GM18508 (cell line): ENCODE results near the gene CEBPE.
"Not testable (repeated sequence)": the region's sequence is repeated elsewhere in the genome, so short reads cannot be mapped to it uniquely, and the experiment has no call there.

Source experiments
- ATAC-seq: cut with Tn5 transposase; IDR thresholded peaks from one replicate; pipeline ENCODE4 v1.9.1; 2021; ENCODE audit warnings: moderate number of reproducible peaks; ENCODE audit not compliant: insufficient read depth, unreplicated experiment

The CEBPE gene

DNA sequence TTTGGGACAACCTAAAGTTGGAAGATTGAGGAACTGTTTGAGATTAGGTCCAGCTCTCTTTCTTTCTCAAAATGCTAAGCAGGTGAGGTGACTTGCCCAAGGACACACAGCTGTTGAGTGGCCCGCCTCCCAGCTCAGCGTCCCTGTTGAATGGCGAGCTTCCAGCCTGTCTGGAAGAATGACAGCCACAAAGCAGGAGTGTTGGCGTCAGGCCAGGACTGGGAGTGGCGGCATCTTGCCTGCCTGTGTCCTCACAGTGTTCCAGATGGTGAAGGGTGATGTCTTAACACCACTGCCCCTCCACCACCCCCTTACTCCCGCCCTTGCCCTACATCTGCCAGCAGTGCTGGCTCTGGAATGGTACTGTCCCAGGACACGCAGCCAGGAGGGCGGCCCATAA, 4.4 kb upstream of the CEBPE start:
- no peak for ATAC-seq

- no peak for ATAC-seq
Measured at GRCh38 chr14:23122086-23122485, 3.0 kb upstream of the CEBPE start.

DNA sequence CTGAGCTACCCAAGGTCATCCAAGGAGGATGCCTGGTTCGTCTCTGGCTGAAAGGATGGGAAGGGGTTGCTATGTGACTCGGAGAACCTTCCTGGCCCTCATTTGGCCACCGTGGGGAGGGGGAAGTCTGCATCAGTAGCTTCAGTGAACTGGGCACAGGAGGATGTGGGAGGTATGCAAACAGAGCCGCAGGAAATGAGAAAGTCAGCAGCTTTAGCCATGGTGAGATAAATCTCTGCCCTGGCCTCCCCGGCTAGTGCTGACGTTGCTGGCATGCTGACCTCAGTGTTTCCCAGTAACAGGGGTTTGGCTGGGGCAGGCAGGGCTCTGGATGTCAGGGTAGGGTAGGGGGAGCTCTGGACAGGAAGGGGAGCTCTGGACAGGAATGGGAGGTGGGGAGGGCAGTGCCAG, 2.3 kb upstream of the CEBPE start:
- ATAC-seq = no peak

DNA sequence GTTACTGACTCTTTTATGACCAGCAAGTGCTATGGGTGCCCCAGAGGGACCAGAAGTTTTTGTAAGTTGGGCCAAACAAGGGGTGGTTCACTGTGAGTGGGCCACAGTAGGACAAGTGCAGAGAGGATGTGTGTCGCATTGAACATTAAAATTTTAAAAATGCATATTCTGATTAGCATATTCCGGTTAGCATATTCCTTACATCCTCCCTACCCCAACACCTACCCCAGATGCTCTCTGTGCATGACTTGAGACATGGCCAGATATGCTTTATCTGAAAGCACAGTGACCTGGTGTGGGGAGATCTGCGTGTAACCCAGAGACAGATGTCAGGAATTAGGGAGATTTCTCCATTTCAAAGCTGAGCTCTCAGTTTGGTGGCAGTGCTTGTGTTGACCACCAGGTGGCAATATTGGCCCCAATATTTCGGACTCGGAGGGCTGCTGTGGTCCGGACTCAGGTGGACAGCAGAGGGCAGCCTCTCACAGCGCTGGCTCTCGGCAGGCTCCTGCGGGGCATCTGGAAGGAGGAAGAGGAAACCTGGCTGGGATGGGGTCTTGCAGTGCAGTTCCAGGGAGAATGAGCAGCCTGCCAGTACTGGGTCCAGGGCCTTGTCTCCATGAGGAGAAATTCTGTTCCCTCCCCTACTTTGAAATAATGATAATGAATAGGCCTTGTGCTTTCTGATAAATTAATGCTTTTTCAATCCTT, 1.6 kb upstream of the CEBPE start:
- no peak for ATAC-seq

DNA sequence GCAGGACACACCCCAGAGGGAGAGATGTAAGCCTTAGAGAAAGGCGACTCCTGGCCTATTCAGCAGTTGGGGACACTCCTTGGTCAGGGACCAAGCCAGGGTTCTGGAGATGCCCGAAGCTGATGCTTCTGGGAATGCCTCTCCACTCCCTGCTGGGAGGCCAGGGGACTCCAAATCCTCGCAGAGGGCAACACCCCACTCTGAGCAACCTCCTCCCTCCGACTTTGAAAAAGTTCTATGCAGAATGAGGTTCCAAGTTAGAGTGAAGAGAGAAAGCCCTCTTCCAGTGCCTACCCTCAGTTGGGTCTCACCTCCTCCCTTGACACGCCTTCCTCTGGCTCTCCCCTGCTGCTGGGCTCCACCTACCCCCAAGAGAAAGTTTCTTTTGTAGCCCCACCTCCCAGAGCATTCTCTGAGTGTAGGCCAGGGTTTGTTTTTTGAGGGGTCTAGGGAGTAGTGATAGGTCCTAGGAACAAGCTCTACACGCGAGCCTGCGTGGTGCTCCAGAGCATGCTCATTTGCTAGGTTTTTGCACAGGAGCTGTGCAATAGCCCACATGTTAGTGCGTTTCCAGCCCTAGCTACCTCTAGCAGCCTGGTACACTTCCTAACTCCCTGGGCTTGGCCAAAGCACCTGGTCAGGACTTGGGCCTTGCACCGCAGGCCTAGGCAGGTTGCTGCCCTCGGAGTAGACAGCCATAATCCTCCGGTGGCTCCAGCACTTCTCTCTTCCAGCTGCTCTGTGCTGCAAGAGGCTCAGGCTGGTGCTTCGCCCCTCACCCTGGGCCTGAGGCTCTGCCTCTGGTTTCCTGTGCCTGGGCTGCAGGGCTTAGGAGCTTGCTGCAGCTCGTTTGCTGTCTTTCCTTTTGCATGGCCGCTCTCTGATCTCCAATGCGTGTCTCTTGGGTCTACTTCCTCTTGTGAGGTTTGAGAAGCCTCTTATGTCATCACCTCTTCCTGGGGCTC, 590 bp upstream of the CEBPE start:
- no peak for ATAC-seq

GRCh38 chr14:23117371-23118020, 1.6 kb downstream of the CEBPE start:
- ATAC-seq = no peak

DNA sequence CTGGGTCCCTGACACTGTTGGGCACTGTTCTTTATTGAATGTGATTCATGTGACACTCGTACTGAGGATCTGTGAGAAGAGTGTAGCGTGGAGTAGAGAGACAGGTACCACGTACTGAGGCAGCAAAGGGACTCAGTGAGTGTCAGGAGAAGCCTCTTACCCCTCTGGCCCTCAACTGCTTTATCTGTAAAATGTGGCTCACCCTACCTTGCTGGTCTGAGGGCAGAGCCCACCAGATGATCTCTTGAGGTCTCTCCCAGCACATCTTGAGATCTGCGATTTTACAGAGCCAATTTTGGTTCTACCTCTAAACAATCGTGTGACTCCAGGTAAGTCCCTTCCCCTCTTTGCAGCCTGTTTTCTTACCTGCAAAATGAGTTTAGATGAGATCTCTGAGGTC, 3.1 kb downstream of the CEBPE start:
- ATAC-seq = no peak

DNA sequence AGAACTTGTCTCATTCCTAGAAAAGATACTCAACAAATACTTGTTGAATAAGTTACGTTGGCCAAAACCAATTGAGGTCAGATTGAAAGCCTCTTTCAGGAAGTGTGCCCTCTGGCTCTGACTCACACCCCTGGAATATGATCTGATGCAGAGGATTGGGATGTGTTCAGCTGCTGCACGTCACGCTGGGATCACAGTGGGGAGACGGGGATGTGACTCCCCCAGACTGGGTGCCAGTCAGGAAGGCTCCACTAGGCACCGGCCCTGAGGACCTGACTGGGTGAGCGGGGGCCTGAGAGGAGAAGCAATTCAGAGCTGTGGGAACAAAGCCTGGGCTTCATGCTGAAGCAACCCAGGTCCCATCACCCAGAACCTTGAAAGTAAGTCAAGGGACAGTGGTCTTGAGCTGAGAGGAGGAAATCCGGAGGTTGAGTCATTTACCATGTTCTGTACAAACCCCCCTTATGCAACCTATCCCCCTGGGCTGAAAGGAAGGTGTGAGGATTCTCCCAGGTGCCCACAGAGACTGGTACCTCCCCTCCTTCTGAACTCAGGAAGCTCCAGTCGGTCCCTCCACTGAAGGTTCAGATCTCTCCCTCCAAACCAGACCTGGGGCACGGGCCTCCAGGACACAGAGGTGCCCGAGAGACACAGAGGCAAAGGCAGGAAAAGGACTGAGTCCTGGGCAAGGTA, 3.9 kb downstream of the CEBPE start:
- no peak for ATAC-seq

GRCh38 chr14:23114669-23115038, 4.4 kb downstream of the CEBPE start:
- ATAC-seq = no peak

- no peak for ATAC-seq
Measured at GRCh38 chr14:23114120-23114458, 5.0 kb downstream of the CEBPE start.

DNA sequence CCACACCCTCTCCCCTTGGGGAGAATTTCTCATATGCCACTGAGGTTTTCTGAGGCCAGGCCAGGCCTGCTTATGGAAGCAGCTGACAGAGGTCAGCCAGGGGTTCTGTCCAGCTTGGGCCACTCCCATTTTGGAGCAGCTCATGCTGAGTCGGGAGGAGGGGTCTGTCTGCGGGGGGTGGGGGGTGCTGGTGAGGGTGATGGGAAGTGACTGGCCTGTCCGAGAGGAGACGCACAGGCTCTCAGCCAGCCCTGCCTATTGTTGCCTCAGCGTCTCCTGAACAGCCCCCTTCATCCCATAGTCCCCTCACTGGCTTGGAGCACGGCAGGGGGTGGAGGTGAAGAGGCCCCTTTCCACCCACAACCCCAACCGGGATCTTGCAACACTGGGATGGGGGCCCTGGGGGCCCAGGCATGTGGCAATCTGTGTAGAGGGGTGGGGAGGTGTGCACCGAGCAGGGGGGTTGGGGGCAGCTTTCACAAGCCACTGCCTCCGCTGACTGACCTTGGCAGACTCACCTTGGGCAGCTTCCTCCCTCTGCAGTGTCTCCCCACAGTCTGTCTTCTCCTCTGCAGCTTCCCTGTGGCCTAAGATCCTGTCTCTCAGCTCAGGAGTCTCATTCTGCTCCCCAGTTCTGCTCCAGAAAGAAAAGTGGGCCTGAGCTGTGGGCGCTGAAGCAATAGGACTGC, 5.5 kb downstream of the CEBPE start:
- no peak for ATAC-seq

- ATAC-seq = no peak
Measured at GRCh38 chr14:23112359-23113178, 6.5 kb downstream of the CEBPE start.

GRCh38 chr14:23110579-23111365, 8.3 kb downstream of the CEBPE start:
- no peak for ATAC-seq

GRCh38 chr14:23109769-23110168, 9.3 kb downstream of the CEBPE start:
- no peak for ATAC-seq

- not testable (repeated sequence) for ATAC-seq
Measured at GRCh38 chr14:23108169-23108568, 10.9 kb downstream of the CEBPE start.

GRCh38 chr14:23107620-23108019, 11.4 kb downstream of the CEBPE start:
- not testable (repeated sequence) for ATAC-seq

DNA sequence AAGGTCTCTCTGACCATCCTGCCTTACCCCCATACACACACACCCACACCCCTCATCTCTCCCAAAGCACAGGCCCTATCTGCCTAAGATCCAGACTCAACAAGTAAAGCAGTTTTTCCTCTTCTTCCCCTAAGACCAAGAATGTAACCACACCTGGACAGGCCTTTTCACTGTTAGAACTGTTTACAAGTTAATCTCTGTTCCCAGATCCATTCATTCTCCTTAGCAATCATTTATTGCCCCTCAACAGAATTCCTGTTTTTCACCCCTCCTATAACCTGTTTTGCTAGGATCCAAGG, 12.4 kb downstream of the CEBPE start:
- ATAC-seq = no peak

DNA sequence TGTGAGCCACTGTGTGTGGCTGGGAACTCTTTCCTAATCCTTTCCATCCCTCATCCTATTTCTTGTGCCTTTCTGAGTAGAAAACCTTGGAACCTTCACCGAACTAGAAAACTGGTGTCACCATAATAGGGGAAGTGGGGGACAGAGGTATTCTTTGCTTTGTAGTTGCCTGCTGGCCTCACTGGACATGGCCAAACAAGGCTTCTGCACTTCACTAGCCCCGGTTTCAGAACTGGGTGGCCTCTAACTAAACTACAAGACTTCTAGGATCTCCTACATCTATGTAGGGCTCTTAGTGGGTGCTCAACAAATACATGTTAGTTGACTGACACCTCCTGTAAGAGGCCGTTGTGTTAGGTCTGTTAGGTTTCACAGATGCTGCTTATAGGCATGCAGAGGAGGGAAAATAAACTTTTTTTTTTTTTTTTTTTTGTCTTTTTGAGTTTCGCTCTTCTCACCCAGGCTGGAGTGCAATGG, 13.7 kb downstream of the CEBPE start:
- no peak for ATAC-seq
